T47D (cell line): ENCODE measurements around the gene PCSK5.

Source experiments
- DNase-seq, 2 experiments: peaks; one replicate each; pipeline versions ENCODE4 v3.0.0 to v3.0.0-alpha.2; 2011 to 2012; ENCODE audit warnings: low read depth in 1 of 2, low spot score in 1 of 2
- JUND ChIP-seq: IDR thresholded peaks from 2 replicates; pipeline ENCODE4 v1.6.1; 2012; ENCODE audit warnings: low read depth
- in situ Hi-C: cut with HindIII; loops from 2 replicates; pipeline ENCODE4 v1.10.0; 2016; ENCODE audit warnings: low sequenced_read_pairs, low pct_unique_long_range_greater_than_20kb

The PCSK5 gene

GRCh38 chr9:75937521-75938258 is 47.2 kb downstream of the PCSK5 start:
- no peak for DNase-seq
- in situ Hi-C loops = no loop called here
- no peak for TF ChIP-seq JUND

- no peak for TF ChIP-seq JUND
- no peak for DNase-seq
Observed at GRCh38 chr9:75938946-75939345, 48.5 kb downstream of the PCSK5 start.

GRCh38 chr9:75939536-75940111 is 49.2 kb downstream of the PCSK5 start:
- no peak for DNase-seq
- in situ Hi-C loops = no loop called here
- no peak for TF ChIP-seq JUND

More at GRCh38 chr9:75938946-75939345, 48.5 kb downstream of the PCSK5 start:
- in situ Hi-C loops = no loop called here

GRCh38 chr9:75941066-75941465 is 50.6 kb downstream of the PCSK5 start:
- no peak for DNase-seq
- TF ChIP-seq JUND = no peak
- in situ Hi-C loops = no loop called here

- DNase-seq = no peak
- no peak for TF ChIP-seq JUND
- in situ Hi-C loops = no loop called here
Observed at GRCh38 chr9:75941577-75942311, 51.3 kb downstream of the PCSK5 start.

- TF ChIP-seq JUND = no peak
- DNase-seq = no peak
- in situ Hi-C loops = no loop called here
Observed at GRCh38 chr9:75946766-75947165, 56.3 kb downstream of the PCSK5 start.

GRCh38 chr9:75947233-75947632 is 56.8 kb downstream of the PCSK5 start:
- no peak for TF ChIP-seq JUND
- in situ Hi-C loops = no loop called here

GRCh38 chr9:75950998-75951397 is 60.5 kb downstream of the PCSK5 start:
- in situ Hi-C loops = no loop called here
- DNase-seq = no peak

More at GRCh38 chr9:75947233-75947632, 56.8 kb downstream of the PCSK5 start:
- no peak for DNase-seq

GRCh38 chr9:75953218-75953617 is 62.7 kb downstream of the PCSK5 start:
- DNase-seq = no peak
- TF ChIP-seq JUND = no peak
- in situ Hi-C loops = no loop called here

More at GRCh38 chr9:75950998-75951397, 60.5 kb downstream of the PCSK5 start:
- TF ChIP-seq JUND = no peak

GRCh38 chr9:75956161-75956560 is 65.7 kb downstream of the PCSK5 start:
- DNase-seq = no peak
- in situ Hi-C loops = no loop called here
- no peak for TF ChIP-seq JUND

GRCh38 chr9:75957116-75957515 is 66.6 kb downstream of the PCSK5 start:
- in situ Hi-C loops = no loop called here
- no peak for DNase-seq
- TF ChIP-seq JUND = no peak

GRCh38 chr9:75958226-75958625 is 67.8 kb downstream of the PCSK5 start:
- TF ChIP-seq JUND = no peak
- in situ Hi-C loops = no loop called here
- no peak for DNase-seq

- in situ Hi-C loops = no loop called here
- no peak for TF ChIP-seq JUND
Observed at GRCh38 chr9:75960551-75960950, 70.1 kb downstream of the PCSK5 start.

More at GRCh38 chr9:75960551-75960950, 70.1 kb downstream of the PCSK5 start:
- no peak for DNase-seq
